ENCODE results near the gene SRI.

GRCh38 chr7:88253640-88254039, 33.8 kb upstream of the SRI start:
- TF ChIP-seq, protein P1, sequence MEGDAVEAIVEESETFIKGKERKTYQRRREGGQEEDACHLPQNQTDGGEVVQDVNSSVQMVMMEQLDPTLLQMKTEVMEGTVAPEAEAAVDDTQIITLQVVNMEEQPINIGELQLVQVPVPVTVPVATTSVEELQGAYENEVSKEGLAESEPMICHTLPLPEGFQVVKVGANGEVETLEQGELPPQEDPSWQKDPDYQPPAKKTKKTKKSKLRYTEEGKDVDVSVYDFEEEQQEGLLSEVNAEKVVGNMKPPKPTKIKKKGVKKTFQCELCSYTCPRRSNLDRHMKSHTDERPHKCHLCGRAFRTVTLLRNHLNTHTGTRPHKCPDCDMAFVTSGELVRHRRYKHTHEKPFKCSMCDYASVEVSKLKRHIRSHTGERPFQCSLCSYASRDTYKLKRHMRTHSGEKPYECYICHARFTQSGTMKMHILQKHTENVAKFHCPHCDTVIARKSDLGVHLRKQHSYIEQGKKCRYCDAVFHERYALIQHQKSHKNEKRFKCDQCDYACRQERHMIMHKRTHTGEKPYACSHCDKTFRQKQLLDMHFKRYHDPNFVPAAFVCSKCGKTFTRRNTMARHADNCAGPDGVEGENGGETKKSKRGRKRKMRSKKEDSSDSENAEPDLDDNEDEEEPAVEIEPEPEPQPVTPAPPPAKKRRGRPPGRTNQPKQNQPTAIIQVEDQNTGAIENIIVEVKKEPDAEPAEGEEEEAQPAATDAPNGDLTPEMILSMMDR (IDR thresholded peaks at IDR 0.05): no peak
- TF ChIP-seq EP300 (IDR thresholded peaks at IDR 0.05): no peak
- no peak for TF ChIP-seq POLR2A (IDR thresholded peaks at IDR 0.05)
